PFSK-1 (cell line): Measurements from ENCODE around the gene NOPCHAP1.

Source experiments
- FOXP2 ChIP-seq: optimal IDR thresholded peaks from 2 replicates; pipeline ENCODE3; 2011; ENCODE audit warnings: borderline replicate concordance, control low read depth, inconsistent platforms; ENCODE audit not compliant: insufficient read depth; ENCODE audit errors: extremely low read length, extremely low read depth
- POLR2AphosphoS5 ChIP-seq: IDR thresholded peaks from 2 replicates; pipeline ENCODE4 v1.6.1; 2012; ENCODE audit warnings: low read depth, mild to moderate bottlenecking, control low read depth, low read length, moderate library complexity
- REST ChIP-seq, 2 experiments: IDR thresholded peaks; 2 replicates each; pipeline versions ENCODE4 v1.6.1 to v1.8.0; 2011 to 2012; ENCODE audit warnings: low read depth in 2 of 2, low read length in 2 of 2, control low read depth in 1 of 2, inconsistent platforms in 1 of 2, mild to moderate bottlenecking in 1 of 2, moderate library complexity in 1 of 2; ENCODE audit not compliant: insufficient read depth in 1 of 2
- SIN3A ChIP-seq: IDR thresholded peaks from 2 replicates; pipeline ENCODE4 v1.6.1; 2012; ENCODE audit warnings: mild to moderate bottlenecking, low read length, moderate library complexity, borderline replicate concordance; ENCODE audit not compliant: insufficient read depth
- TAF1 ChIP-seq: IDR thresholded peaks from 2 replicates; pipeline ENCODE4 v1.6.1; 2012; ENCODE audit warnings: low read length, control low read depth, borderline replicate concordance; ENCODE audit not compliant: insufficient read depth

NOPCHAP1 gene

GRCh38 chr12:105015543-105015942 lies 29.4 kb downstream of the NOPCHAP1 start:
- no peak for TF ChIP-seq POLR2AphosphoS5
- no peak for TF ChIP-seq SIN3A
- no peak for TF ChIP-seq REST (IDR thresholded peaks at IDR 0.05; ENCODE audit: insufficient read depth in 1 of 2, low read depth in 2 of 2, low read length in 2 of 2)
- TF ChIP-seq TAF1, result no peak
- no peak for TF ChIP-seq FOXP2

- TF ChIP-seq FOXP2, result no peak
- TF ChIP-seq TAF1, result no peak
- no peak for TF ChIP-seq SIN3A
- TF ChIP-seq REST (IDR thresholded peaks at IDR 0.05; ENCODE audit: insufficient read depth in 1 of 2, low read depth in 2 of 2, low read length in 2 of 2), result no peak
- TF ChIP-seq POLR2AphosphoS5, result no peak
These were observed 31.9 kb downstream of the NOPCHAP1 start for GRCh38 chr12:105018012-105018411.

- TF ChIP-seq REST (IDR thresholded peaks at IDR 0.05; ENCODE audit: insufficient read depth in 1 of 2, low read depth in 2 of 2, low read length in 2 of 2) (no peak), POLR2AphosphoS5 (no peak), TAF1 (no peak)
These were observed 32.7 kb downstream of the NOPCHAP1 start for GRCh38 chr12:105018776-105019175.

GRCh38 chr12:105020241-105020962 lies 34.3 kb downstream of the NOPCHAP1 start:
- TF ChIP-seq REST (IDR thresholded peaks at IDR 0.05; ENCODE audit: insufficient read depth in 1 of 2, low read depth in 2 of 2, low read length in 2 of 2) (no peak), POLR2AphosphoS5 (no peak), FOXP2 (no peak), SIN3A (no peak), TAF1 (no peak)

GRCh38 chr12:105024928-105025327 lies 38.8 kb downstream of the NOPCHAP1 start:
- TF ChIP-seq SIN3A, result no peak
- TF ChIP-seq FOXP2, result no peak
- no peak for TF ChIP-seq TAF1
- no peak for TF ChIP-seq REST (IDR thresholded peaks at IDR 0.05; ENCODE audit: insufficient read depth in 1 of 2, low read depth in 2 of 2, low read length in 2 of 2)
